ENCODE results near the gene MYRFL.

GRCh38 chr12:69783365-69783764 lies 41.7 kb upstream of the MYRFL start:
- TF ChIP-seq, protein P1, sequence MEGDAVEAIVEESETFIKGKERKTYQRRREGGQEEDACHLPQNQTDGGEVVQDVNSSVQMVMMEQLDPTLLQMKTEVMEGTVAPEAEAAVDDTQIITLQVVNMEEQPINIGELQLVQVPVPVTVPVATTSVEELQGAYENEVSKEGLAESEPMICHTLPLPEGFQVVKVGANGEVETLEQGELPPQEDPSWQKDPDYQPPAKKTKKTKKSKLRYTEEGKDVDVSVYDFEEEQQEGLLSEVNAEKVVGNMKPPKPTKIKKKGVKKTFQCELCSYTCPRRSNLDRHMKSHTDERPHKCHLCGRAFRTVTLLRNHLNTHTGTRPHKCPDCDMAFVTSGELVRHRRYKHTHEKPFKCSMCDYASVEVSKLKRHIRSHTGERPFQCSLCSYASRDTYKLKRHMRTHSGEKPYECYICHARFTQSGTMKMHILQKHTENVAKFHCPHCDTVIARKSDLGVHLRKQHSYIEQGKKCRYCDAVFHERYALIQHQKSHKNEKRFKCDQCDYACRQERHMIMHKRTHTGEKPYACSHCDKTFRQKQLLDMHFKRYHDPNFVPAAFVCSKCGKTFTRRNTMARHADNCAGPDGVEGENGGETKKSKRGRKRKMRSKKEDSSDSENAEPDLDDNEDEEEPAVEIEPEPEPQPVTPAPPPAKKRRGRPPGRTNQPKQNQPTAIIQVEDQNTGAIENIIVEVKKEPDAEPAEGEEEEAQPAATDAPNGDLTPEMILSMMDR (IDR thresholded peaks at IDR 0.05; ENCODE audit: low read length): no peak
- no peak for TF ChIP-seq EZH2 (IDR thresholded peaks at IDR 0.05; ENCODE audit: borderline replicate concordance, low read length)

Data from OCI-LY1 (cell line).